Measurements from ENCODE around the gene AGAP1. TPM values are rescaled to one million over a fixed set of nuclear protein-coding genes. Genes with fewer than 3 reads are reported as not detected.

The AGAP1 gene
- total RNA-seq, 2 donors from 2014 or later = 32.8 to 34.7 TPM

DNA sequence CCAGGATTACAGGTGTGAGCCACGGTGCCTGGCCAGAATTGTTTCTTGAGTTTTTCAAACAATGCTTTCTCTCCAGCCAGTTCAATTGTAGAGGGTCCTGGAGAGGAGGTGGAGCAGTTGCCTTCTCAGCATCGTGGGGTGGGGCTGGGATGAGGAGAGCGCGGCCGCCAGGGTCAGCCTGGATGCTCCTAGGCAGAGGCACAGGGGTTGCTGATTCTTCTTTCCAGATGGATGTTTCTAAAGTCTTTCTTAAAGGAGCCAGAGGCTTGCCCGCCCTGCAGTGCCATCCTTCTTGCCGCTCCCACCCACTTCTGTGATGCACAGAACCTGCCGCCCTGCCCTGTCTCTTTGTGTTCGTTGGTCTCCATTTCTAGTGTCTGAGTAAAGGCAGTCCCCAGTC is 61.1 kb downstream of the AGAP1 start:
- no peaks in the 10 kb centered on the region for H3K36me3 Mint-ChIP-seq (ENCODE audit: low read depth)
- no peak overlapping the region for H3K27ac Mint-ChIP-seq
- Histone ChIP-seq H3K4me1 (ENCODE audit: control insufficient read depth, insufficient read depth, low read length) (peaks cover 4% of the 10 kb centered on the region), H3K27ac (ENCODE audit: low read depth, low read length) (no peak overlapping the region), H3K9me3 (ENCODE audit: control insufficient read depth, low read length) (no peaks in the 10 kb centered on the region), H3K9ac (ENCODE audit: extremely low read depth, low read length, poor library complexity, severe bottlenecking) (no peak overlapping the region), H3K4me3 (ENCODE audit: low read length) (no peak overlapping the region), H3K27me3 (ENCODE audit: control insufficient read depth, insufficient read depth, low read length, poor library complexity, severe bottlenecking) (no peaks in the 10 kb centered on the region), H3K36me3 (ENCODE audit: control insufficient read depth, insufficient read depth, low read length) (no peaks in the 10 kb centered on the region)
- TF ChIP-seq, protein P1, sequence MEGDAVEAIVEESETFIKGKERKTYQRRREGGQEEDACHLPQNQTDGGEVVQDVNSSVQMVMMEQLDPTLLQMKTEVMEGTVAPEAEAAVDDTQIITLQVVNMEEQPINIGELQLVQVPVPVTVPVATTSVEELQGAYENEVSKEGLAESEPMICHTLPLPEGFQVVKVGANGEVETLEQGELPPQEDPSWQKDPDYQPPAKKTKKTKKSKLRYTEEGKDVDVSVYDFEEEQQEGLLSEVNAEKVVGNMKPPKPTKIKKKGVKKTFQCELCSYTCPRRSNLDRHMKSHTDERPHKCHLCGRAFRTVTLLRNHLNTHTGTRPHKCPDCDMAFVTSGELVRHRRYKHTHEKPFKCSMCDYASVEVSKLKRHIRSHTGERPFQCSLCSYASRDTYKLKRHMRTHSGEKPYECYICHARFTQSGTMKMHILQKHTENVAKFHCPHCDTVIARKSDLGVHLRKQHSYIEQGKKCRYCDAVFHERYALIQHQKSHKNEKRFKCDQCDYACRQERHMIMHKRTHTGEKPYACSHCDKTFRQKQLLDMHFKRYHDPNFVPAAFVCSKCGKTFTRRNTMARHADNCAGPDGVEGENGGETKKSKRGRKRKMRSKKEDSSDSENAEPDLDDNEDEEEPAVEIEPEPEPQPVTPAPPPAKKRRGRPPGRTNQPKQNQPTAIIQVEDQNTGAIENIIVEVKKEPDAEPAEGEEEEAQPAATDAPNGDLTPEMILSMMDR (conservative IDR thresholded peaks at IDR 0.05) = no peak
- H3K9me3 Mint-ChIP-seq = no peaks in the 10 kb centered on the region
- no peak overlapping the region for H3K4me3 Mint-ChIP-seq
- peaks cover 24% of the 10 kb centered on the region for H3K4me1 Mint-ChIP-seq
- 94 to 98% methylated on average over 7 to 9 of the region's 9 CpGs for WGBS, 2 experiments (ENCODE audit: insufficient coverage in 1 of 2, insufficient read length in 1 of 2)
- no peak for DNase-seq
- peaks cover under 1% of the 10 kb centered on the region for H3K27me3 Mint-ChIP-seq (ENCODE audit: insufficient read depth)

DNA sequence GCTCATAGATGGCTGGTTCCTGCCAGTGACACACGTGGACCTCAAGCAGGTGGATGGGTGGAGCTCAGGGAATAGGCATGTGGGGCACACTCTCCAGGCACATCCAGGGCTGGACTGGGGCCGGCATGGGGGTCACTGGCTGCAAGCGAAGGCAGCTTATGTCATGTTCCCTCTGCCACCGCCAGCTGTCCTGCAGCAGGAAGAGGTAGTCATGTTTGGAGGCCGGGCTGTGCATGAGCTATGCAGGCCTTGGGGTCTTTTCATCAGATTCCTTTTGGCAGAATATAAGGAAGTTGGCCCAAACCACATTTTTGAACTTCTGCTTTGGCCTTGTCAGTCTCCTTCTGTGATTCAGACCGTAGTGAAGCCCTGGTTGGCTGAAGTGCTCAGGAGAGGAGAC is 61.5 kb downstream of the AGAP1 start:
- H3K4me1 ChIP-seq (ENCODE audit: control insufficient read depth, insufficient read depth, low read length) = peaks cover 4% of the 10 kb centered on the region
- DNase-seq = no peak
- H3K9ac ChIP-seq (ENCODE audit: extremely low read depth, low read length, poor library complexity, severe bottlenecking) = no peak overlapping the region
- TF ChIP-seq, protein P1 (conservative IDR thresholded peaks at IDR 0.05) = no peak
- H3K36me3 Mint-ChIP-seq (ENCODE audit: low read depth) = no peaks in the 10 kb centered on the region
- H3K9me3 ChIP-seq (ENCODE audit: control insufficient read depth, low read length) = no peaks in the 10 kb centered on the region
- no peaks in the 10 kb centered on the region for H3K27me3 ChIP-seq (ENCODE audit: control insufficient read depth, insufficient read depth, low read length, poor library complexity, severe bottlenecking)
- H3K27ac ChIP-seq (ENCODE audit: low read depth, low read length) = no peak overlapping the region
- H3K27ac Mint-ChIP-seq = peak overlapping the region; percentile 17
- H3K27me3 Mint-ChIP-seq (ENCODE audit: insufficient read depth) = peaks cover 5% of the 10 kb centered on the region
- 92% methylated on average over 2 to 6 of the region's 6 CpGs for WGBS, 2 experiments (ENCODE audit: insufficient coverage in 1 of 2, insufficient read length in 1 of 2)
- H3K4me1 Mint-ChIP-seq = peaks cover 24% of the 10 kb centered on the region
- no peaks in the 10 kb centered on the region for H3K9me3 Mint-ChIP-seq
- H3K36me3 ChIP-seq (ENCODE audit: control insufficient read depth, insufficient read depth, low read length) = no peaks in the 10 kb centered on the region
- H3K4me3 Mint-ChIP-seq = no peak overlapping the region
- H3K4me3 ChIP-seq (ENCODE audit: low read length) = no peak overlapping the region

DNA sequence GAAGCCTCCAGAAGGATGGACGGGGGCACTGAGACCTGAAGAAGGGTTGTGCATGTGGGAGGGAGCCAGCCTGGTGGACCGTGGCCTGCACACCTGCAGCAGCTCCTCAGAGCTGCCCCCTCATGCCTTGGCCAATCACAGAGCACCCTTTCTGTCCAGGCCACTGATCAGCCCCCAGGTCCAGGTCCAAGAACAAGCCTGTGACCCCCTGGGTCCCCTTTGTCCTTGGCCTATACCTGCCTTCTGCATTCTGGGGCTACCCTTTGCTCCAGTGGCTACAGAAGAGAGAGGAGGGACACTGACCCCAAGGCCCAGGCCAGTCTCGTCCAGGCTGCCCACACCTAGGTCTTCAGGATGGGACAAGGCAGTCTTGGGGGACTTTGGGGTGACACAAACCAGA is 62.2 kb downstream of the AGAP1 start:
- no peaks in the 10 kb centered on the region for H3K36me3 ChIP-seq (ENCODE audit: control insufficient read depth, insufficient read depth, low read length)
- no peak for DNase-seq
- TF ChIP-seq, protein P1 (conservative IDR thresholded peaks at IDR 0.05) = no peak
- no peak overlapping the region for H3K27ac ChIP-seq (ENCODE audit: low read depth, low read length)
- WGBS, 2 experiments (ENCODE audit: insufficient coverage in 1 of 2, insufficient read length in 1 of 2) = 92% methylated on average over 3 of the region's 3 CpGs; no CpG with 5 or more reads in 1 of the 2 experiments
- no peaks in the 10 kb centered on the region for H3K27me3 ChIP-seq (ENCODE audit: control insufficient read depth, insufficient read depth, low read length, poor library complexity, severe bottlenecking)
- Mint-ChIP-seq H3K36me3 (ENCODE audit: low read depth) (no peaks in the 10 kb centered on the region), H3K4me1 (peaks cover 28% of the 10 kb centered on the region), H3K4me3 (no peak overlapping the region), H3K27ac (no peak overlapping the region), H3K27me3 (ENCODE audit: insufficient read depth) (peaks cover 7% of the 10 kb centered on the region), H3K9me3 (no peaks in the 10 kb centered on the region)
- no peak overlapping the region for H3K4me3 ChIP-seq (ENCODE audit: low read length)
- no peak overlapping the region for H3K9ac ChIP-seq (ENCODE audit: extremely low read depth, low read length, poor library complexity, severe bottlenecking)
- H3K9me3 ChIP-seq (ENCODE audit: control insufficient read depth, low read length) = no peaks in the 10 kb centered on the region
- H3K4me1 ChIP-seq (ENCODE audit: control insufficient read depth, insufficient read depth, low read length) = peaks cover 9% of the 10 kb centered on the region

Data from endodermal cell (in vitro differentiated cells).